HCT116 (cell line): ENCODE results near the gene FEM1B. TPM values are rescaled to one million over a fixed set of nuclear protein-coding genes. Genes with fewer than 3 reads are reported as not detected.

Experiments used
- ATAC-seq: fragments of 200-7000 bp; cut with Tn5 transposase; 2 replicates; pipeline ENCODE4 v1.9.1; 2020; ENCODE audit warnings: mild to moderate bottlenecking, moderate library complexity
- BruUV-seq: library from RNA; stranded (reverse); fragments of 400-500 nt; replicated peaks from 2 replicates; lab custom pipeline; 2021; lab: Mats Ljungman, UMichigan
- CTCF ChIA-PET: fragments of 300-600 bp; sonication (Branson Sonifier 250); formaldehyde crosslinking; loops from one replicate; lab custom pipeline; 2021; ENCODE audit warnings: antibody characterized with exemption; lab: Charles Lee
- POLR2A ChIA-PET: fragments of 300-600, 350-600 bp; sonication (Branson Sonifier 250); formaldehyde crosslinking; loops from one replicate; lab custom pipeline; 2021; ENCODE audit warnings: antibody characterized with exemption; lab: Charles Lee
- RAD21 ChIA-PET, 2 experiments: fragments of 300-600 bp; sonication (Branson Sonifier 250); formaldehyde crosslinking; loops; one replicate each; lab custom pipeline; 2023; ENCODE audit warnings: low total read pairs in 2 of 2; ENCODE audit not compliant: uncharacterized antibody in 2 of 2, unreplicated experiment in 2 of 2, low non-redundant PET in 1 of 2; lab: Charles Lee
- DNase-seq: peaks from one replicate; pipeline ENCODE4 v3.0.0-alpha.2; 2010; ENCODE audit warnings: low read depth, low spot score
- H2AFZ ChIP-seq: fragments of 200-600 bp; shearing (Covaris generic), sonication (generic); 2 replicates; pipeline ENCODE4 v1.6.1; 2017; ENCODE audit warnings: low read depth, mixed run types, mixed read lengths, antibody characterized with exemption, low read length; ENCODE audit not compliant: poor library complexity, severe bottlenecking
- H3K27ac ChIP-seq: 2 replicates; pipeline ENCODE4 v1.5.1; 2012; ENCODE audit warnings: low read depth, low read length
- H3K27me3 ChIP-seq: fragments of 200-600 bp; sonication (generic); 2 replicates; pipeline ENCODE4 v1.6.1; 2016; ENCODE audit warnings: mixed run types, low read length, mixed read lengths; ENCODE audit not compliant: insufficient read depth
- H3K36me3 ChIP-seq, 2 experiments: fragments of 200-500 bp in 1 of 2; fragments of 200-600 bp in 1 of 2; sonication (Bioruptor generic) in 1 of 2; sonication (generic) in 1 of 2; 2 replicates each; pipeline versions ENCODE4 v1.5.1 to v1.6.1; 2014 to 2016; ENCODE audit warnings: low read length in 2 of 2, inconsistent platforms in 1 of 2, mixed read lengths in 1 of 2, mixed run types in 1 of 2; ENCODE audit not compliant: insufficient read depth in 2 of 2, control insufficient read depth in 1 of 2
- H3K4me1 ChIP-seq, 2 experiments: fragments of 200-600 bp in 1 of 2; sonication (generic) in 1 of 2; 2 replicates each; pipeline versions ENCODE4 v1.5.1 to v1.6.1; 2012 to 2017; ENCODE audit warnings: low read length in 2 of 2, inconsistent platforms in 1 of 2, mild to moderate bottlenecking in 1 of 2, mixed read lengths in 1 of 2, mixed run types in 1 of 2, moderate library complexity in 1 of 2; ENCODE audit not compliant: insufficient read depth in 2 of 2, control insufficient read depth in 1 of 2
- H3K4me2 ChIP-seq: fragments of 200-600 bp; sonication (generic); 2 replicates; pipeline ENCODE4 v1.6.1; 2017; ENCODE audit warnings: mixed run types, low read length, mixed read lengths
- H3K4me3 ChIP-seq, 2 experiments: fragments of 200-600 bp in 1 of 2; sonication (generic) in 1 of 2; replicated peaks in 1 of 2; 2 replicates each; pipeline ENCODE4 v1.5.1; 2011 to 2016; ENCODE audit warnings: low read length in 2 of 2, control low read depth in 1 of 2, low read depth in 1 of 2, mild to moderate bottlenecking in 1 of 2, mixed read lengths in 1 of 2, mixed run types in 1 of 2
- H3K79me2 ChIP-seq: fragments of 200-600 bp; sonication (generic); 2 replicates; pipeline ENCODE4 v1.6.1; 2017; ENCODE audit warnings: mild to moderate bottlenecking, mixed run types, low read length, moderate library complexity, mixed read lengths; ENCODE audit not compliant: insufficient read depth
- H3K9ac ChIP-seq: fragments of 200-600 bp; sonication (generic); 2 replicates; pipeline ENCODE4 v1.6.1; 2016; ENCODE audit warnings: low read length, mixed read lengths
- H3K9me2 ChIP-seq: fragments of 200-600 bp; sonication (generic), shearing (Covaris generic); 2 replicates; pipeline ENCODE4 v1.6.1; 2017; ENCODE audit warnings: mixed run types, mild to moderate bottlenecking, moderate library complexity; ENCODE audit not compliant: insufficient read depth
- H3K9me3 ChIP-seq, 2 experiments: fragments of 200-500 bp in 1 of 2; fragments of 200-600 bp in 1 of 2; sonication (Bioruptor generic) in 1 of 2; sonication (generic) in 1 of 2; 2 replicates each; pipeline ENCODE4 v1.6.1; 2014 to 2017; ENCODE audit warnings: low read length in 2 of 2, mixed read lengths in 2 of 2, inconsistent platforms in 1 of 2, low read depth in 1 of 2, mild to moderate bottlenecking in 1 of 2, mixed run types in 1 of 2, moderate library complexity in 1 of 2; ENCODE audit not compliant: control insufficient read depth in 1 of 2, insufficient read depth in 1 of 2
- H4K20me1 ChIP-seq: fragments of 200-600 bp; sonication (generic), shearing (Covaris generic); 2 replicates; pipeline ENCODE4 v1.6.1; 2017; ENCODE audit warnings: mixed run types, mild to moderate bottlenecking, moderate library complexity; ENCODE audit not compliant: insufficient read depth
- CBX3 ChIP-seq: IDR thresholded peaks from 2 replicates; pipeline ENCODE4 v1.6.1; 2012; ENCODE audit warnings: low read depth
- CEBPB ChIP-seq: IDR thresholded peaks from 2 replicates; pipeline ENCODE4 v1.6.1; 2012; ENCODE audit warnings: low read depth
- ELF1 ChIP-seq: IDR thresholded peaks from 2 replicates; pipeline ENCODE4 v1.6.1; 2012; ENCODE audit warnings: low read depth, borderline replicate concordance
- EZH2 ChIP-seq: fragments of 200-600 bp; sonication (generic); IDR thresholded peaks from 2 replicates; pipeline ENCODE4 v1.6.1; 2017; ENCODE audit warnings: antibody characterized with exemption, mixed run types
- FOSL1 ChIP-seq: IDR thresholded peaks from 2 replicates; pipeline ENCODE4 v1.6.1; 2012; ENCODE audit warnings: low read depth
- JUND ChIP-seq: IDR thresholded peaks from 2 replicates; pipeline ENCODE4 v1.6.1; 2012
- POLR2A ChIP-seq: IDR thresholded peaks from 2 replicates; pipeline ENCODE4 v1.7.0; 2011; ENCODE audit warnings: borderline replicate concordance; ENCODE audit not compliant: insufficient read depth, insufficient read length; ENCODE audit errors: extremely low read depth
- RAD21 ChIP-seq: IDR thresholded peaks from 2 replicates; pipeline ENCODE4 v1.6.1; 2012; ENCODE audit warnings: low read depth, mild to moderate bottlenecking
- REST ChIP-seq: IDR thresholded peaks from 2 replicates; pipeline ENCODE4 v1.6.1; 2012; ENCODE audit warnings: low read depth
- SIN3A ChIP-seq: IDR thresholded peaks from 2 replicates; pipeline ENCODE4 v1.6.1; 2012; ENCODE audit warnings: low read depth
- SP1 ChIP-seq: IDR thresholded peaks from 2 replicates; pipeline ENCODE4 v1.6.1; 2012; ENCODE audit warnings: low read depth
- SRF ChIP-seq: IDR thresholded peaks from 2 replicates; pipeline ENCODE4 v1.6.1; 2012; ENCODE audit warnings: low read depth
- TCF7L2 ChIP-seq: IDR thresholded peaks from 2 replicates; pipeline ENCODE4 v1.7.0; 2011; ENCODE audit warnings: borderline replicate concordance, inconsistent platforms; ENCODE audit not compliant: insufficient read depth, insufficient read length; ENCODE audit errors: extremely low read depth
- YY1 ChIP-seq: IDR thresholded peaks from 2 replicates; pipeline ENCODE4 v1.6.1; 2011; ENCODE audit warnings: low read length, low read depth, moderate library complexity, mild to moderate bottlenecking; ENCODE audit not compliant: insufficient replicate concordance; ENCODE audit errors: extremely low read depth
- ZBTB33 ChIP-seq: IDR thresholded peaks from 2 replicates; pipeline ENCODE4 v1.6.1; 2011; ENCODE audit warnings: mild to moderate bottlenecking, low read length, moderate library complexity; ENCODE audit not compliant: insufficient replicate concordance; ENCODE audit errors: extremely low read depth
- ZFX ChIP-seq: fragments of 450-650 bp; IDR thresholded peaks from 2 replicates; pipeline ENCODE4 v1.6.1; 2017
- ZNF274 ChIP-seq: fragments of 200-500 bp; sonication (Bioruptor generic); IDR thresholded peaks from 2 replicates; pipeline ENCODE4 v1.6.1; 2014; ENCODE audit warnings: mild to moderate bottlenecking, low read depth, low read length, inconsistent platforms
- intact Hi-C: fragments of 100-400 bp; cut with micrococcal nuclease; formaldehyde crosslinking; loops from 2 replicates; pipeline ENCODE4 v1.10.0; 2022
- total RNA-seq: library from RNA; stranded (reverse); gene quantifications from one replicate; pipeline ENCODE4 v1.2.1, GENCODE V29; 2021; ENCODE audit not compliant: unreplicated experiment
- TF ChIP-seq, protein P1 (sequence below), 3 experiments: fragments of 200-600 bp in 1 of 3; sonication (generic) in 1 of 3; IDR thresholded peaks in 2 of 3; conservative IDR thresholded peaks in 1 of 3; 2 replicates each; pipeline ENCODE4 v1.5.1; 2012 to 2017; ENCODE audit warnings: low read depth in 2 of 3, low read length in 2 of 3, antibody characterized with exemption in 1 of 3, borderline replicate concordance in 1 of 3, control low read depth in 1 of 3, mild to moderate bottlenecking in 1 of 3, mixed read lengths in 1 of 3, mixed run types in 1 of 3, moderate library complexity in 1 of 3; ENCODE audit not compliant: insufficient read depth in 1 of 3
- TF ChIP-seq, protein P2 (sequence below): IDR thresholded peaks from 2 replicates; pipeline ENCODE4 v1.6.1; 2012

FEM1B gene
- total RNA-seq, 1 experiment from 2014 or later = 39.7 TPM

DNA sequence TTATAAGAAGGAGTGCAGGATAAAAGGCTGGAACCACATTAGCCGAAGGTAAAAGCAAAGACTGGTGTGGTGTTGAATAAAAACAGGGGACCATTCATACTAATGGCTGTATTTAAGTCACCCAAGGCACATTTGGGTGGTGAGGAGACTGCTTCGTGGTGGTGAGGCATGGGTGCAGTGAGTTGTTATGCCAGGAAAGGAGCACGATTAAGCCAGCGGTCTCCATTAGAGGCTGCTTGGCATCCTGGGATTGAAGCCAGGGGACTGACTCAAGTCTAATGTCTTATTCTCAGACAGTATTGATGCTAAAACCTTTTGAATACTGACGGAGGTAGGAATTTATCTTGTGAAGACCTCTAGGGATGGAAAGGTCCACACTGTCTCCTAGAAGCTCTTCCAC, 21.9 kb downstream of the FEM1B start:
- CTCF ChIA-PET = no interaction called here
- Histone ChIP-seq H3K4me3 (no peak overlapping the region), H3K4me2 (no peak overlapping the region), H3K27me3 (no peaks in the 10 kb centered on the region), H3K9me2 (no peaks in the 10 kb centered on the region), H3K27ac (no peak overlapping the region), H3K9ac (no peak overlapping the region), H3K79me2 (peaks cover 7% of the 10 kb centered on the region; the same call in 1 of the 2 replicates), H4K20me1 (0 out of 2 replicates have a peak, but pooled peaks cover 4% of the 10 kb centered on the region), H2AFZ (no peak overlapping the region), H3K9me3 (no peaks in the 10 kb centered on the region), H3K36me3 (no peaks in the 10 kb centered on the region; a peak in 1 of 4 replicates), H3K4me1 (peaks cover 0 to 10% of the 10 kb centered on the region in 2 experiments; a peak in 1 of 4 replicates)
- RAD21 ChIA-PET = no interaction called here
- ATAC-seq = no peak
- POLR2A ChIA-PET = no interaction called here
- no peak for TF ChIP-seq EZH2
- TF ChIP-seq CBX3 = no peak
- TF ChIP-seq, protein P1, sequence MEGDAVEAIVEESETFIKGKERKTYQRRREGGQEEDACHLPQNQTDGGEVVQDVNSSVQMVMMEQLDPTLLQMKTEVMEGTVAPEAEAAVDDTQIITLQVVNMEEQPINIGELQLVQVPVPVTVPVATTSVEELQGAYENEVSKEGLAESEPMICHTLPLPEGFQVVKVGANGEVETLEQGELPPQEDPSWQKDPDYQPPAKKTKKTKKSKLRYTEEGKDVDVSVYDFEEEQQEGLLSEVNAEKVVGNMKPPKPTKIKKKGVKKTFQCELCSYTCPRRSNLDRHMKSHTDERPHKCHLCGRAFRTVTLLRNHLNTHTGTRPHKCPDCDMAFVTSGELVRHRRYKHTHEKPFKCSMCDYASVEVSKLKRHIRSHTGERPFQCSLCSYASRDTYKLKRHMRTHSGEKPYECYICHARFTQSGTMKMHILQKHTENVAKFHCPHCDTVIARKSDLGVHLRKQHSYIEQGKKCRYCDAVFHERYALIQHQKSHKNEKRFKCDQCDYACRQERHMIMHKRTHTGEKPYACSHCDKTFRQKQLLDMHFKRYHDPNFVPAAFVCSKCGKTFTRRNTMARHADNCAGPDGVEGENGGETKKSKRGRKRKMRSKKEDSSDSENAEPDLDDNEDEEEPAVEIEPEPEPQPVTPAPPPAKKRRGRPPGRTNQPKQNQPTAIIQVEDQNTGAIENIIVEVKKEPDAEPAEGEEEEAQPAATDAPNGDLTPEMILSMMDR (IDR thresholded peaks at IDR 0.05 in 2 of 3, conservative IDR thresholded peaks at IDR 0.05 in 1 of 3; ENCODE audit: borderline replicate concordance in 1 of 3, insufficient read depth in 1 of 3, low read depth in 2 of 3, low read length in 2 of 3) = no peak
- TF ChIP-seq FOSL1 = no peak
- no peak for TF ChIP-seq POLR2A
- no peak for TF ChIP-seq SP1
- TF ChIP-seq YY1 = no peak
- TF ChIP-seq ZNF274 = no peak
- TF ChIP-seq, protein P2, sequence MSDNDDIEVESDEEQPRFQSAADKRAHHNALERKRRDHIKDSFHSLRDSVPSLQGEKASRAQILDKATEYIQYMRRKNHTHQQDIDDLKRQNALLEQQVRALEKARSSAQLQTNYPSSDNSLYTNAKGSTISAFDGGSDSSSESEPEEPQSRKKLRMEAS = no peak
- TF ChIP-seq REST = no peak
- no peak for TF ChIP-seq JUND
- no peak for TF ChIP-seq TCF7L2
- TF ChIP-seq ZBTB33 = no peak
- TF ChIP-seq ZFX = no peak
- TF ChIP-seq SRF = no peak
- no peak for TF ChIP-seq ELF1
- no peak for TF ChIP-seq CEBPB
- TF ChIP-seq RAD21 = no peak
- no peak for TF ChIP-seq SIN3A
- DNase-seq = no peak
- intact Hi-C loops = no loop called here
- TSS peak; percentile 14 for BruUV-seq
